Choroid plexus epithelial cell (primary cell): ENCODE data around the gene IL13.
A peak's percentile ranks its signal among the peaks of the same experiment; 100 is the strongest.

ENCODE experiments used
- DNase-seq: peaks from one replicate; pipeline ENCODE4 v3.0.0-alpha.2; 2010; ENCODE audit warnings: low read depth
- H3K4me3 ChIP-seq: 2 replicates; pipeline ENCODE4 v1.5.1; 2011; ENCODE audit warnings: low read depth, mild to moderate bottlenecking, control low read depth, low read length, moderate library complexity
- TF ChIP-seq, protein P1 (sequence below): conservative IDR thresholded peaks from 2 replicates; pipeline ENCODE4 v1.5.1; 2011; ENCODE audit warnings: low read depth, mild to moderate bottlenecking, control low read depth, inconsistent platforms, low read length, moderate library complexity

The IL13 gene

GRCh38 chr5:132692632-132692967 is 34.6 kb downstream of the IL13 start:
- H3K4me3 ChIP-seq = no peak overlapping the region
- TF ChIP-seq, protein P1, sequence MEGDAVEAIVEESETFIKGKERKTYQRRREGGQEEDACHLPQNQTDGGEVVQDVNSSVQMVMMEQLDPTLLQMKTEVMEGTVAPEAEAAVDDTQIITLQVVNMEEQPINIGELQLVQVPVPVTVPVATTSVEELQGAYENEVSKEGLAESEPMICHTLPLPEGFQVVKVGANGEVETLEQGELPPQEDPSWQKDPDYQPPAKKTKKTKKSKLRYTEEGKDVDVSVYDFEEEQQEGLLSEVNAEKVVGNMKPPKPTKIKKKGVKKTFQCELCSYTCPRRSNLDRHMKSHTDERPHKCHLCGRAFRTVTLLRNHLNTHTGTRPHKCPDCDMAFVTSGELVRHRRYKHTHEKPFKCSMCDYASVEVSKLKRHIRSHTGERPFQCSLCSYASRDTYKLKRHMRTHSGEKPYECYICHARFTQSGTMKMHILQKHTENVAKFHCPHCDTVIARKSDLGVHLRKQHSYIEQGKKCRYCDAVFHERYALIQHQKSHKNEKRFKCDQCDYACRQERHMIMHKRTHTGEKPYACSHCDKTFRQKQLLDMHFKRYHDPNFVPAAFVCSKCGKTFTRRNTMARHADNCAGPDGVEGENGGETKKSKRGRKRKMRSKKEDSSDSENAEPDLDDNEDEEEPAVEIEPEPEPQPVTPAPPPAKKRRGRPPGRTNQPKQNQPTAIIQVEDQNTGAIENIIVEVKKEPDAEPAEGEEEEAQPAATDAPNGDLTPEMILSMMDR = no peak
- DNase-seq = no peak

GRCh38 chr5:132695956-132696355 is 38.0 kb downstream of the IL13 start:
- no peak for DNase-seq

DNA sequence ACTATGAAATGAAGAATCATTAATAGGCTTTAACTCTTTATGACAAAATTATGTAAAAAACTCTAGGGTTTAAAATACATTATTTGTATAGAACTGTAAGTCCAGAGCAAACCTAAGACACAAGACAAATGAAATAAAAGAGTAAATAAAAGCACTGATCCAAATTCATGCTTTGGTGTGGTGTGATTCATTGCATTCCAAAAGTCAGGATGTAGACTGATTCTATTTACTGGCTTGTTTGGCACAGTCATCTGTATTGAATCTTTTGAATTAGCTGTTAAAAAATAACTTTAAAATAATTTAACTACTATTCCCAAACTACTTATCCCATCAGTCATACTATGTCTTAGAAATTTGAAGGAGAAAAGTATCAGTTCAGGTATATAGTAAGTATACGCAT is 46.9 kb downstream of the IL13 start:
- DNase-seq = peak; percentile 33
- TF ChIP-seq, protein P1 = no peak
- H3K4me3 ChIP-seq = no peak overlapping the region

More at GRCh38 chr5:132695956-132696355, 38.0 kb downstream of the IL13 start:
- TF ChIP-seq, protein P1 = no peak
- no peak overlapping the region for H3K4me3 ChIP-seq

- TF ChIP-seq, protein P1 = no peak
- H3K4me3 ChIP-seq = no peak overlapping the region
- DNase-seq = no peak
Measured at GRCh38 chr5:132708645-132709044, 50.7 kb downstream of the IL13 start.
